ENCODE measurements around the gene RANBP17.
"Not testable (repeated sequence)": the region's sequence is repeated elsewhere in the genome, so short reads cannot be mapped to it uniquely, and the experiment has no call there.

The RANBP17 gene

GRCh38 chr5:171029401-171029800, 167.6 kb downstream of the RANBP17 start:
- no peak overlapping the region for H3K9ac ChIP-seq (ENCODE audit: low read length)
- H3K56ac ChIP-seq (ENCODE audit: low read length): no peak overlapping the region
- H3K4ac ChIP-seq (ENCODE audit: low read depth, low read length): no peak overlapping the region
- H3K27me3 ChIP-seq (ENCODE audit: insufficient read depth, low read length, poor library complexity): no peaks in the 10 kb centered on the region
- H4K8ac ChIP-seq (ENCODE audit: low read depth, low read length): no peak overlapping the region
- no CpG with 5 or more reads among the region's 3 CpGs for WGBS (ENCODE audit: extremely low coverage, insufficient coverage, low lambda C conversion rate)
- no peaks in the 10 kb centered on the region for H3K4me1 ChIP-seq (ENCODE audit: control insufficient read depth, low read depth, low read length)
- H2BK5ac ChIP-seq (ENCODE audit: low read length): no peak overlapping the region
- no peak overlapping the region for H2BK120ac ChIP-seq (ENCODE audit: low read depth, low read length)
- no peak overlapping the region for H3K23ac ChIP-seq (ENCODE audit: low read length)
- no peak overlapping the region for H2AK5ac ChIP-seq (ENCODE audit: low read length)
- no peak overlapping the region for H3K4me3 ChIP-seq (ENCODE audit: low read length)
- H3K36me3 ChIP-seq (ENCODE audit: control insufficient read depth, insufficient read depth, low read length): no peaks in the 10 kb centered on the region
- no peak overlapping the region for H3K18ac ChIP-seq (ENCODE audit: low read length)
- no peak for DNase-seq
- no peak overlapping the region for H4K5ac ChIP-seq (ENCODE audit: low read length)
- no peaks in the 10 kb centered on the region for H3K79me1 ChIP-seq (ENCODE audit: low read length)
- no peak overlapping the region for H3K4me2 ChIP-seq (ENCODE audit: low read length)
- H3K27ac ChIP-seq (ENCODE audit: low read depth, low read length): no peak overlapping the region
- H2BK15ac ChIP-seq (replicated peaks; ENCODE audit: low read depth): no peak overlapping the region
- no peaks in the 10 kb centered on the region for H3K79me2 ChIP-seq (ENCODE audit: control insufficient read depth, insufficient read depth, low read length)

- WGBS (ENCODE audit: extremely low coverage, insufficient coverage, low lambda C conversion rate): no CpG with 5 or more reads among the region's 2 CpGs
- H3K4ac ChIP-seq (ENCODE audit: low read depth, low read length): no peak overlapping the region
Observed at GRCh38 chr5:171031977-171032376, 170.2 kb downstream of the RANBP17 start.

GRCh38 chr5:171032435-171032973, 170.7 kb downstream of the RANBP17 start:
- H3K4me2 ChIP-seq (ENCODE audit: low read length): no peak overlapping the region
- no peak overlapping the region for H2AK5ac ChIP-seq (ENCODE audit: low read length)
- no peak overlapping the region for H2BK15ac ChIP-seq (replicated peaks; ENCODE audit: low read depth)
- no peak overlapping the region for H3K56ac ChIP-seq (ENCODE audit: low read length)
- no peak overlapping the region for H3K27ac ChIP-seq (ENCODE audit: low read depth, low read length)
- H3K36me3 ChIP-seq (ENCODE audit: control insufficient read depth, insufficient read depth, low read length): no peaks in the 10 kb centered on the region
- H3K79me2 ChIP-seq (ENCODE audit: control insufficient read depth, insufficient read depth, low read length): no peaks in the 10 kb centered on the region
- no peaks in the 10 kb centered on the region for H3K79me1 ChIP-seq (ENCODE audit: low read length)
- H3K4me1 ChIP-seq (ENCODE audit: control insufficient read depth, low read depth, low read length): no peaks in the 10 kb centered on the region
- H3K18ac ChIP-seq (ENCODE audit: low read length): no peak overlapping the region
- DNase-seq: no peak
- no peak overlapping the region for H3K9ac ChIP-seq (ENCODE audit: low read length)
- H3K27me3 ChIP-seq (ENCODE audit: insufficient read depth, low read length, poor library complexity): no peaks in the 10 kb centered on the region
- H4K8ac ChIP-seq (ENCODE audit: low read depth, low read length): no peak overlapping the region
- H3K4ac ChIP-seq (ENCODE audit: low read depth, low read length): no peak overlapping the region
- H2BK120ac ChIP-seq (ENCODE audit: low read depth, low read length): no peak overlapping the region
- no CpG with 5 or more reads among the region's 2 CpGs for WGBS (ENCODE audit: extremely low coverage, insufficient coverage, low lambda C conversion rate)
- H2BK5ac ChIP-seq (ENCODE audit: low read length): no peak overlapping the region
- H4K5ac ChIP-seq (ENCODE audit: low read length): no peak overlapping the region
- no peak overlapping the region for H3K4me3 ChIP-seq (ENCODE audit: low read length)
- H3K23ac ChIP-seq (ENCODE audit: low read length): no peak overlapping the region

More at GRCh38 chr5:171031977-171032376, 170.2 kb downstream of the RANBP17 start:
- Histone ChIP-seq H3K79me1 (ENCODE audit: low read length) (no peaks in the 10 kb centered on the region), H3K79me2 (ENCODE audit: control insufficient read depth, insufficient read depth, low read length) (no peaks in the 10 kb centered on the region), H3K4me1 (ENCODE audit: control insufficient read depth, low read depth, low read length) (no peaks in the 10 kb centered on the region), H4K8ac (ENCODE audit: low read depth, low read length) (no peak overlapping the region), H3K4me2 (ENCODE audit: low read length) (no peak overlapping the region), H2AK5ac (ENCODE audit: low read length) (no peak overlapping the region), H2BK5ac (ENCODE audit: low read length) (no peak overlapping the region), H2BK120ac (ENCODE audit: low read depth, low read length) (no peak overlapping the region), H2BK15ac (replicated peaks; ENCODE audit: low read depth) (no peak overlapping the region), H3K36me3 (ENCODE audit: control insufficient read depth, insufficient read depth, low read length) (no peaks in the 10 kb centered on the region), H4K5ac (ENCODE audit: low read length) (no peak overlapping the region), H3K27me3 (ENCODE audit: insufficient read depth, low read length, poor library complexity) (no peaks in the 10 kb centered on the region), H3K4me3 (ENCODE audit: low read length) (no peak overlapping the region), H3K23ac (ENCODE audit: low read length) (no peak overlapping the region), H3K9ac (ENCODE audit: low read length) (no peak overlapping the region), H3K27ac (ENCODE audit: low read depth, low read length) (no peak overlapping the region), H3K18ac (ENCODE audit: low read length) (no peak overlapping the region), H3K56ac (ENCODE audit: low read length) (no peak overlapping the region)
- no peak for DNase-seq

GRCh38 chr5:171041893-171042292, 180.1 kb downstream of the RANBP17 start:
- not testable (repeated sequence) for H2AK5ac ChIP-seq (ENCODE audit: low read length); H3K18ac ChIP-seq (ENCODE audit: low read length); H2BK5ac ChIP-seq (ENCODE audit: low read length); H2BK15ac ChIP-seq (replicated peaks; ENCODE audit: low read depth); H2BK120ac ChIP-seq (ENCODE audit: low read depth, low read length); H3K4me1 ChIP-seq (ENCODE audit: control insufficient read depth, low read depth, low read length); H3K27ac ChIP-seq (ENCODE audit: low read depth, low read length); H3K56ac ChIP-seq (ENCODE audit: low read length); H3K9ac ChIP-seq (ENCODE audit: low read length); H3K4me2 ChIP-seq (ENCODE audit: low read length); H3K23ac ChIP-seq (ENCODE audit: low read length); H3K27me3 ChIP-seq (ENCODE audit: insufficient read depth, low read length, poor library complexity); H3K4me3 ChIP-seq (ENCODE audit: low read length); H4K8ac ChIP-seq (ENCODE audit: low read depth, low read length); H3K79me1 ChIP-seq (ENCODE audit: low read length); H3K36me3 ChIP-seq (ENCODE audit: control insufficient read depth, insufficient read depth, low read length); H4K5ac ChIP-seq (ENCODE audit: low read length); H3K79me2 ChIP-seq (ENCODE audit: control insufficient read depth, insufficient read depth, low read length); DNase-seq; H3K4ac ChIP-seq (ENCODE audit: low read depth, low read length)
- WGBS (ENCODE audit: extremely low coverage, insufficient coverage, low lambda C conversion rate): no CpG with 5 or more reads among the region's 2 CpGs

- H3K79me1 ChIP-seq (ENCODE audit: low read length): no peaks in the 10 kb centered on the region
- H3K4me3 ChIP-seq (ENCODE audit: low read length): no peak overlapping the region
- no peak overlapping the region for H3K27ac ChIP-seq (ENCODE audit: low read depth, low read length)
- H3K4me2 ChIP-seq (ENCODE audit: low read length): no peak overlapping the region
- H2BK15ac ChIP-seq (replicated peaks; ENCODE audit: low read depth): no peak overlapping the region
- H3K36me3 ChIP-seq (ENCODE audit: control insufficient read depth, insufficient read depth, low read length): no peaks in the 10 kb centered on the region
- no peak overlapping the region for H2AK5ac ChIP-seq (ENCODE audit: low read length)
- H3K79me2 ChIP-seq (ENCODE audit: control insufficient read depth, insufficient read depth, low read length): no peaks in the 10 kb centered on the region
- H3K4ac ChIP-seq (ENCODE audit: low read depth, low read length): no peak overlapping the region
- no peak overlapping the region for H3K23ac ChIP-seq (ENCODE audit: low read length)
- H2BK120ac ChIP-seq (ENCODE audit: low read depth, low read length): no peak overlapping the region
- H3K4me1 ChIP-seq (ENCODE audit: control insufficient read depth, low read depth, low read length): no peaks in the 10 kb centered on the region
- H2BK5ac ChIP-seq (ENCODE audit: low read length): no peak overlapping the region
- no peak overlapping the region for H4K5ac ChIP-seq (ENCODE audit: low read length)
- no CpG with 5 or more reads among the region's 1 CpG for WGBS (ENCODE audit: extremely low coverage, insufficient coverage, low lambda C conversion rate)
- no peak overlapping the region for H3K56ac ChIP-seq (ENCODE audit: low read length)
- DNase-seq: no peak
- H4K8ac ChIP-seq (ENCODE audit: low read depth, low read length): no peak overlapping the region
- no peak overlapping the region for H3K18ac ChIP-seq (ENCODE audit: low read length)
- no peaks in the 10 kb centered on the region for H3K27me3 ChIP-seq (ENCODE audit: insufficient read depth, low read length, poor library complexity)
- H3K9ac ChIP-seq (ENCODE audit: low read length): no peak overlapping the region
Observed at GRCh38 chr5:171050916-171051315, 189.1 kb downstream of the RANBP17 start.

GRCh38 chr5:171055875-171056454, 194.1 kb downstream of the RANBP17 start:
- no peaks in the 10 kb centered on the region for H3K79me1 ChIP-seq (ENCODE audit: low read length)
- H2BK5ac ChIP-seq (ENCODE audit: low read length): no peak overlapping the region
- H3K36me3 ChIP-seq (ENCODE audit: control insufficient read depth, insufficient read depth, low read length): no peaks in the 10 kb centered on the region
- H3K4me2 ChIP-seq (ENCODE audit: low read length): no peak overlapping the region
- DNase-seq: peak; percentile 54
- H3K56ac ChIP-seq (ENCODE audit: low read length): no peak overlapping the region
- no peak overlapping the region for H2BK15ac ChIP-seq (replicated peaks; ENCODE audit: low read depth)
- H4K8ac ChIP-seq (ENCODE audit: low read depth, low read length): no peak overlapping the region
- WGBS (ENCODE audit: extremely low coverage, insufficient coverage, low lambda C conversion rate): no CpG with 5 or more reads among the region's 3 CpGs
- no peak overlapping the region for H4K5ac ChIP-seq (ENCODE audit: low read length)
- no peaks in the 10 kb centered on the region for H3K4me1 ChIP-seq (ENCODE audit: control insufficient read depth, low read depth, low read length)
- no peak overlapping the region for H3K23ac ChIP-seq (ENCODE audit: low read length)
- H3K27ac ChIP-seq (ENCODE audit: low read depth, low read length): no peak overlapping the region
- H3K4me3 ChIP-seq (ENCODE audit: low read length): no peak overlapping the region
- no peak overlapping the region for H3K18ac ChIP-seq (ENCODE audit: low read length)
- no peaks in the 10 kb centered on the region for H3K79me2 ChIP-seq (ENCODE audit: control insufficient read depth, insufficient read depth, low read length)
- no peak overlapping the region for H2AK5ac ChIP-seq (ENCODE audit: low read length)
- no peak overlapping the region for H2BK120ac ChIP-seq (ENCODE audit: low read depth, low read length)
- no peaks in the 10 kb centered on the region for H3K27me3 ChIP-seq (ENCODE audit: insufficient read depth, low read length, poor library complexity)
- no peak overlapping the region for H3K9ac ChIP-seq (ENCODE audit: low read length)
- H3K4ac ChIP-seq (ENCODE audit: low read depth, low read length): no peak overlapping the region
